GM18868 (cell line): ENCODE data around the gene IL17REL.

Experiments
- ATAC-seq: cut with Tn5 transposase; IDR thresholded peaks from one replicate; pipeline ENCODE4 v1.9.1; 2021; ENCODE audit warnings: mild to moderate bottlenecking, moderate library complexity; ENCODE audit not compliant: unreplicated experiment

Gene IL17REL

DNA sequence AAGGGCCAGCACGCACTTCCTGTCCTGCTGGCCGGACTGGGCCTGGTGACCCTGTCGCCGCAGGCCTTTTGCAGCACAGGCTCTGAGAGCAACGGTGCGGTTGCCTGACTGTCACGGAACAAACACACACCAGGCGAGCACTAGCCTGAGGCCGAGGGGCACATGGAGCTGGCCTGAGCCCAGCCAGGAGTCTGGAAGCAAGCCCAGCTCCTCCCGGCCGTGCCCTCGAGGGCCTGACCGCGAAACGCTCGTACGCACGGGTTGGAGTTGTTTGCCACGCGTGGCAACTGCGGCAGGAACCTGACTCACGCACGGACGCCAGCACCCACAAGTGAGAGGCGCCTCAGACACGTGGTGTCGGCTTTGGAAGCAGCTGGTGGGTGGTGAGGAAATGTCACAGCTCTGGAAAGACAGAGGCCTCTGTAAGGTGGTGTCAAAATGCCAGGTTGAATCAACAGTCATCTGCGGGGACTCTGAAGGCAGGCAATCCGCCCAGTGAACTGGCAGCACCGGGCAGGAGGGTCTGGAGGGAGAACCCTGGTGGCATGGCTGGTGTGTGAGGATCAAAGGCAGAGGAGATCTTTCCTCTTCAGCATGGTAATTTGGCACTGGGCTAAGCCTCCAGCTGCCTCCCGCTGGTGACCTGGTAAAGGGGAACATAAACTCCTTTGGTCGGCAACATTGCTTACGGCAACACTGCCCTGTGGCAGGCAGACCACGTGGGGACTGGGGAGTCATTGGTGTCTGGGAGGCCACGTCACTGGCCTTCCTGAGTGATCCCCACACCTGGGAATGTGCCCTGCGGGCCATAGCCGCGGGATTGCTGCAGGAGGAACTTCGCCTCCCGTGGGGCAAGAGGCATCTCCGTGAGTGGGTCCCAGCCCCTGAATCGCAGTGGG, 15.3 kb upstream of the IL17REL start:
- no peak for ATAC-seq

DNA sequence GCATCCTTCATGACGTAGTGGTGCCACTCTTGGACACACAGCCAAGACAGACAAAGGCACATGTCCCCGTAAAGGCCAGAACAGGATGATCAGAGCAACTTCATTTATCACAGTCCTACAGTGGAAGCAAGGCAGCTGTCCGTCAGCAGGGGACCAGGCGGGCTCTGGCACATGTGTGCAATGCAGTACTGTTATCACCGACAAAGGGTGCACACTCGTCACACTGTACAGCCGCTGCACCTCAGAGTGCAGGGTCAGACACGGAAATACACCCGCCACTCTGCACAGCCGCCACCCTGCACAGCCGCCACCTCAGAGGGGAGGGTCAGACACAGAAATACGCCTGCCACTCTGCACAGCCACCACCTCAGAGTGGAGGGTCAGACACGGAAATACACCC, 13.4 kb upstream of the IL17REL start:
- no peak for ATAC-seq

DNA sequence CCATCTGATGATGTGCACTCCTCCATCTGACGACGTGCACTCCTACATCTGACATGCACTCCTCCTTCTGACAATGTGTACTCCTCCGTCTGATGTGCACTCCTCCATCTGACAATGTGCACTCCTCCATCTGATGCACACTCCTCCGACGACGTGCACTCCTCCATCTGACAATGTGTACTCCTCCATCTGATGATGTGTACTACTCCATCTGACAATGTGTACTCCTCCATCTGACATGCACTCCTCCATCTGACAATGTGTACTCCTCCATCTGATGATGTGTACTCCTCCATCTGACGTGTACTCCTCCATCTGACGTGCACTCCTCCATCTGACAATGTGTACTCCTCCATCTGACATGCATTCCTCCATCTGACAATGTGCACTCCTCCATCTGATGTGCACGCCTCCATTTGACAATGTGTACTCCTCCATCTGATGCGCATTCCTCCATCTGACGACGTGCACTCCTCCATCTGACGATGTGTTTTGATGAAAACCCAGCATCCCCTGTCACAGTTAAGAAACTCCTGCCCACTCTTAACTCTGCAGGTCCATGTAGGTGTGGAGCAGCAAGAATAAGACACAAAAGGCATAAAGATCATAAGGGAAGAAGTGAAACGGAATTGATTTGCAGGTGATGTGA, 9.7 kb upstream of the IL17REL start:
- ATAC-seq: no peak

DNA sequence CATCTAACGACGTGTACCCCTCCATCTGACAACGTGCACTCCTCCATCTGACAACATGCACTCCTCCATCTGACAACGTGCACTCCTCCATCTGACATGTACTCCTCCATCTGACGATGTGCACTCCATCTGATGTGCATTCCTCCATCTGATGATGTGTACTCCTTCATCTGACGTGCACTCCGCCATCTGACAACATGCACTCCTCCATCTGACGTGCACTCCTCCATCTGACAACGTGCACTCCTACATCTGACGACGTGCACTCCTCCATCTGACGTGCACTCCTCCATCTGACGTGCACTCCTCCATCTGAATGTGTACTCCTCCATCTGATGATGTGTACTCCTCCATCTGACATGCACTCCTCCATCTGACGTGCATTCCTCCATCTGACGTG, 8.0 kb upstream of the IL17REL start:
- ATAC-seq: no peak

DNA sequence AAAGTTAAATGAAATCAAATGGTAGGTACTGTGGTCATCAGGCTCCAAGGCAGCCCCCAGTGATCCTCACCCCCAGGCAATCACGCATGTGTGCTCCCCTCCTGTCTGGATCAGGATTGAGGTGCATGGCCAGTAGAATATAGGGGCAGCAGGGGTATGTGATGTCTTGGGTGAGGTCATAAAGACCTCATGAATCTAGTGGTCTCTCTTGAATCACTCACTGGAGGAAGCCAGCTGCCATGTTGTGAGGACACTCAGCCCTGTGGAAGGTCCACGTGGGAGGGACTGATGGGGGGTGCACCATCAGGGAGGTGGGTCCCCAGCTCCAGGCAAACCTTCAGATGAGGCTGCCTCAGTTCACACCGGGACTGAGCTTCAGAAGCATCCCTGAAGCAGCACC, 6.8 kb upstream of the IL17REL start:
- ATAC-seq: no peak

DNA sequence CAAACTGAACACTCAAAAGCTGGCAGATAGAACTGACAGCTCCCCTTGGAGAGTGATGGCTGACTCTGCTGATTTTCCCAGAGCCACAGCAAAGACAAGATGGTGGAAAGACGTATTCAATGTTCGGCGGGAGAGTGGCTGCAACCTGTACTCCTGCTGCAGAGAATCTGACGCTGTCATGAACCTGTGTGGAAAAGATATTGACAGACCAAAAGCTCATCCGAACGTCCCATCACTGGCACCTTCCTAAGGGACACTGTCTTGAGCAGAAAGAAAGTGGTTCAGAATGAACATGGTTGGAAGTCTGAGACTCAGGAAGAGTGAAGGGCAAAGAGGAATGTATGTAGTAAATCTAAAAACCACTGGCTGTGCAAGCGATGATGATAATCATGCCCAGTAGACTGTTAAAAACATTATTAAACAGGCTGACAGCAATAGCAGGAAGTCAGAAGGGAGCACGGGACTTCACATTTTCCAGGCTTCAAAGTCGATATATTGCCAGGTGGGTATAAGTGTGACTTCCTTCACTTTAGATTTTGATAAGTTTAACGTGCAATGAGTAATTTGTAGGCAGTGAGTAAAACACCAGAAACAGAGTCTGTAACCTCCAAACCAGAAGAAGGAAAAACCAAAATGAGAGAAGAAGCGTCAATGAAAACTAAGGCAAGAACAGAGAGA, 6.2 kb upstream of the IL17REL start:
- no peak for ATAC-seq

DNA sequence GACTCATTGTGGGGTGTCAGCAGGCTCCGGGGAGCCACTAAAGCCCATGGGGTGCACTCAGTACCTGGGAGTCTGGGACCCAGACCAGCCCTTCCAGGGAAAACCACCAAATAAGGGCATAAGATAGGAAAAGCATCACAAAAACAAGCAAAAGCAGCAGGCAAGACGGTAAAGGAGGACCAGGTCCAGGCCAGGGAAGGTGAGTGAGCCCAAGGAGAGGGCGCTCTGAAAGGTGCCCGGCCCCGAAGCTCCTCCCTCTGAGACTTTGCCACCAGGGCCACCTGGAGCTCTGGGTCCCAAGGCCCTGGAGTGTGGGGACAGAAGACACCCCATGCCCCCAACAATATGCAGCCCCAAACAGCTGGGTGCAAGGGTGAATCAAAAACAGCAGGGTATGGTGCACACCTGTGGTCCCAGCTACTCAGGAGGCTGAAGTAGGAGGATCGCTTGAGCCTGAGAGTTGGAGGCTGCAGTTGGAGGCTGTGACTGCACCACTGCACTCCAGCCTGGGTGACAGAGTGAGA, 5.2 kb upstream of the IL17REL start:
- ATAC-seq: no peak

DNA sequence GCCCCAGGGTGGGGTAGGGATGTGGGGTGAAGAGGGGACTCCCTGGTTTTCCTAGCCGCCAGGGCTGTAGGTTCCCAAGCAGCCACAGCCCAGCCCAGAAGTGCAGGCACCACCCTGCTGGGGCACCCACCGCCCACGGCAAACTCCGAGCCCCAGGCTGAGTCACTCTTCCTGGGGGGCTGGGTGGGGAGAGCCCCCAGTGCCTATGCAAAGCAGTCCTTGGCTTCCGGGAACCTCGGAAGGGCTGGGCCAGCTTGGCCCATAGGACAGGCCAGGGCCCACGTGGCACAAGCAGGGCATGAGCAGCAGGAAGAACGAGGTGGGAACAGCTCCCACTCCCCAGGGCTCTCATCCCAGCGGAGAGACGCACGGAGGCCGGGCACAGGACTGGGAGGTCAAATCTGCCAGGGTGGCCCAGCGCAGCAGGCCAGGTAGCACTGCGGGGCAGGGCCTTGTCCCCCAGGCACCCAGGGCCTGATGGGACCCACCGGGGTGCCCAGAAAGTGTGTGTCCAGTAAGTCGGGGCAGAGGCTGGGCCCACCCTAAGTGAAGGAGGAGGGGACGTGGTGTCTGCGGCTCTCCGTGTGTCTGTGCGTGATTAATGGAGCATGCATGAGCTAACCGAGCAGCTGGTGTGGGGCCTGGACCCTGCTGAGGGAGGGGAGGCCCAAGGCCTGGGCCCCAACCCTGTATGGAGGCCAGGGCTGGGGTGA, 4.6 kb upstream of the IL17REL start:
- no peak for ATAC-seq

DNA sequence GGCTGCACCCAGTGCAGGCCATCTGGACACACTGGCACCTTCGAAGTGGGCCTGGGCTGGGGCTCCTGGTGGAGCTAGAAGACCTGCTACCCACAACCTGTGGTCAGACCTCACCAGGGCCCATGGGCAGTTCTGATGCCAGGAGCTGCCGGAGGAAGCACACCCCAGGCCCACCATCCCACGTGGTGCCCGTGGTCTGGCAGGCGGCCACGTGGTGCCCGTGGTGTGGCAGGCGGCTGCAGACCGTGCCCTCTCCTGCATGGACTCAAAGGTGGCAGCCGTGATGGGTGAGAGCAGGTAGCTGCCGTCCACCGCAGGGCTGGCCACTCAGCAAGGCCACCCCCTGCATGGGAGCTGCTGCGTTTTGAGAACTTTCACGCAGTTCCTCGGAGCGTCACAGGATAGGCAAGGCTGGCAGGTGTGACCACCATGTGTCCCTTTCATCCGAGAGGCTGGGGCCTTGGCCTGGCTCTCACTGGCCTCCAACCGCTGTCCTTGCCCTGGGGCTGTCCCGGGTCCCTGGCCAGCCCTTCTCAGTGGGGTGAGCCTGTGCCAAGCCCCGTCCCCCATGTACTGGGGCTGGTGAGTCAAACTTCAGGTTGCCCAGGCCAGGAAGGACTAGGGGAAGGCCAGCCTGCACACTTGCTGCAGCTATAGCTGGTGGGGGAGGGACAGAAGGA, 3.9 kb upstream of the IL17REL start:
- no peak for ATAC-seq

DNA sequence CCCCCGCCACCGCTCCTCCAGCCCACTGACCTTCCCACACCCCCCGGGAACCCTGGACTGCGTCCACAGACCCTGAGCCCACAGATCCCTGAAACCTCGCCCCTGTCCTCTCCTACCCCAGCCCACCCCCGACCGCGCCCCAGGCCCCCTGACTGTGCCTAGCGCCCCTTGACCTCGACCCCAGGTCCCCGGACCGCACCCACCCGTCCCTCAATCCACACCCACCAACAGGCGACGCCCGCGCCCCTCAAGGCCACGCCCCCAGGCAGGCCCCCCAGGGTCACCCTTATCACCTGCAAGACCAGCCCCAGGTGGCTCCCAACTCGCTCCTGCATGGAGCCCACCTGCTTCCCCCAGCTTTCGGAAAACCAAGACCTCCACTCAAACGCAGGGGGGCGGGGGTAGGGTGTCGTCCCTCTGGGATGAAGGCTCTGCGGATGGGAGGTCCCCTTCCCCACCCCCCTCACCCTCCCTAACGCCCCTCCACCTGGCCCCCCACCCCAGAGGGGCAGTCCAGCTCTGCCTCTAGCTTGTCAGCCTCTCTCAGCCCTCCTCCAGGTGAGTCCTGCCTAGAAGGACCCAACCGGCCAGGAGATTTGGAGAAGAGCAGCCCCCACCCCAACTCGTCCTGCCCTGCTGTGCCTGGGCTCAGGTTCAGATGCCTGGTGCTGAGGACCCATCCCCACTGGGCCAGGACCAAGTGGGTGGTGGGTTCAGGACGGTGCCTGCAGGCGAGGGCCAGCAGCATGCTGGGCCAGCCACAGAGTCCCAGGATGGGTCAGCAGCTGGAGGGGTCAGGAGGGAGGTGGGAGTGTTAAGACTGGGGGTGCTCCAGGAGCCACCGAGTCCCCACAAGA, 3.1 kb upstream of the IL17REL start:
- no peak for ATAC-seq

DNA sequence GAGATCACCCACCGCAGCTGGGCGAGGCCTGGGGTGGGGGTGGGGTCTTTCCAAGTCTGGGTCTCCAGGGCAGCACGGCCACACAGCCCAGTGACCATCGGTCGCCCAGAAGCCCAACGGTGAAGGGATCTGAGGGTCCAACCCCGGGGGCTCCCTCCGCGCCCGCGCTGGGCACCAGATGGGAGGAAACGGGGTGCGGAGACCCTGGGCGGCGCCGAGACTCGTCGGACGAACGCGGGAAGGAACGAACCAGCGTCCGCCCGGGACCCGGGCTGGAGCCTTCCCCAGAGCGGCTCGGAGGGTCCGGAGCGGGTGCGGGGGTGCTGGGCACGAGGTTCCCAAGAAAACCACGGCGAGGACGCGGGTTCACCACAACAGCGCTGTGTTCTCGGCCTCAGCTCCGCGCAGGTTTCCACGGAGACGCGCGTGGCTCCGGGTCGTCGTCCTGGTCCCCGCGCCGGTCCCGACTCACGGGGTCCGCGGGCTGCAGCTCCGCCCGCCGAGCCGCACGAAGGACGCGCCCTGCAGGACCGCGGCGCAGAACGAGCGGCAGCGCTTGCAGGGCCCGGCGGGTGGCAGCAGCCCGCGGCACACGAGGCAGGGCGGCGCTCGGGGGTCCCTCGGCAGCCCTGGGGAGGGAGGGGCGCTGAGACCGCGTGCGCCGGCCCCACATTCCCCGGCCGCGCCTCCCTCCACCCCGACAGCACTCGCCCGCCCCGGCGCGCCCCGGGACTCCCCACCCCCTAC, 2.3 kb upstream of the IL17REL start:
- ATAC-seq: no peak

DNA sequence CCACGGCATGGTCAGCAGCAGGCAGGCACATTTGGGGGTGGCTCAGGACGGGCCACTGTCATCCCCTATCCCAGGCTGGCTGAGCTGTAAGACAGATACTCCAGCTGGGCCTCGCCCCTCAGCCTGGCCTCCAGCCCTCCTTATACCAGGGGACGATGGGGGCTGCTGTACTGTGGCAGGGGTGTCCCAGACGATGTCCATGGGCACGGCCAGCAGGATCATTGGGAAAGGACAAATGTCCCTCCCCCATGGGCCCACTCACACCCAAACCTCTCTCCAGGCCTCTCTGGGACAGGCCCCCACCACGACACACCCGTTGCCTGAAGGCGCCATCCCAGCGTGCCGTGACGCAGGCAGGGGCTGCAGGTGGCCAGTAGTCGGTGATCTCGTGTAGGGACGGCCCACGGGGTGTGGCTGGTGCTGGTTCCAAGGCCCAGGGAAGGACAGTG, 1.5 kb upstream of the IL17REL start:
- ATAC-seq: no peak

DNA sequence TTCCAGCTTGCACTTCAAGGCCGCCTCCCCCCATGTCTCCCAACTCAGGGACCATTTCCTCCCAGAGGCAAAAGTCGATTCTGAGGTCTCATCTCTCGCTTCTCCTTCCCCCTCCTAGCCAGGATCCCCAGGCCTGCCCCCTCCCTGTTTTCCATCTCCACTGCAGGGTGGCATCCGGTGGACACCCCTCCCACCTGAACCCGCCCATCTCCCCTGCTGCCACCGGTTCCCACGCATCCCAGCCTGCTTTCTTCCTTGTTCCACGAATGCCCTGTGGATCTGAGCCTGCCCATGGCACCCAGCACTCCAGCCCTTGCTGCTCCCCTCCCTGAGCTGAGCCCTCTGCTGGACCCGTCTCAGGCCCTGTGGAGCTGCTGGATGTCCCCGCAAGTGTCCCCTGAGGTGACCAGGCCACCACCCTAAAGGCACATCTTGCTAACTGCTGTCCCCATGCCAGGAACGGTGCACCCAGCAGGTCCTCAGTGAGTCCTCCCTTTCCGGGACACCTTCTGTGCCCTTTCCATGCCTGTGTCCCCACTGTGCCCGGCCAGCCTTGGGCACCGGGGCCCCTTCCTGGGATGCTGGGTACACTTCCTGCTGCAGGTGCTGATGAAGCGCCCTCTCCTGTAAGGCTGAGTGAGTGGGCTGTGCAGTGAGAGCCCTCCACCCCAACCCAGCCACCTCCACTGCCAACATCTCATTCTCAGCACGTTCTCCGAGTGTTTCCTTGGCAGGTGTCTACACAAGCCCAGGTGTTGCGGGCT, 936 bp downstream of the IL17REL start:
- no peak for ATAC-seq

DNA sequence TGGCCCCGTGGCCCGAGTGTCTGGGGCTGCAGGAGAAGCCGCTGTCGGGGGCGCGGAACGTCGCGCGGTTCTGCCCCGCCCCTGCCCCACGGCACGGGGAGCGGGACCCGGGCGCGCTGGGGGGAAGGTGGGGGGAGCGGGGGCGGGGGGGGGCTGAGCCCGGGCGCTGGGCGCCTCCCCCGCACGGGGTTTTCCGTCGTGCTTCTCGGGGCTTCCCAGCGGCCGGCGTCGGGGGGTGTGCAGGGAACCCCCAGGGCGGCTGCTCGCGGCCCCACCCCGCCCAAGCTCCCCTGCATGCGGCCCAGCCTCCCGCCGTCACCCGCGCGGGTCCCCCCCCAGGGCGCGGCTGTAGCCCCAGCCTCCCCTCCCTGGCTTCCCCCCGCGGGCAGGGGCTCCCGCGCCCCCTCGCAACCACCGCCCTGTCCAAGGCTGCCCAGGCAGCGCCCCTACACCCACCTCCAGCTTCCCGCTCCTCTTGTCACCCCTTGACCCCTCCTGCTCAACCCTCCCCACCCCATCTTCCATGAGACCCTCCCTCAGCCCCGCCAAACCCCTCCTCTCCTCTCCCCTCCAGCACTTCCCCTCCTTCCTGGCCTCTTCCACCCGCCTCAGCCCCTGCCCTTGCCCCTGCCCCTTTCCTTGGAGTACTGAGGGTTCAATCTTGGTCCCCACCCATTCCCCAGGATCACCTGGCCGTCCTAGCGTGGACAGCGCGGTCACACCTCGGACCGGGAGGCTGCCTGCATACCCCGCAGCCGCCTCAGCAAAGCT, 1.7 kb downstream of the IL17REL start:
- ATAC-seq: peak; percentile 34

DNA sequence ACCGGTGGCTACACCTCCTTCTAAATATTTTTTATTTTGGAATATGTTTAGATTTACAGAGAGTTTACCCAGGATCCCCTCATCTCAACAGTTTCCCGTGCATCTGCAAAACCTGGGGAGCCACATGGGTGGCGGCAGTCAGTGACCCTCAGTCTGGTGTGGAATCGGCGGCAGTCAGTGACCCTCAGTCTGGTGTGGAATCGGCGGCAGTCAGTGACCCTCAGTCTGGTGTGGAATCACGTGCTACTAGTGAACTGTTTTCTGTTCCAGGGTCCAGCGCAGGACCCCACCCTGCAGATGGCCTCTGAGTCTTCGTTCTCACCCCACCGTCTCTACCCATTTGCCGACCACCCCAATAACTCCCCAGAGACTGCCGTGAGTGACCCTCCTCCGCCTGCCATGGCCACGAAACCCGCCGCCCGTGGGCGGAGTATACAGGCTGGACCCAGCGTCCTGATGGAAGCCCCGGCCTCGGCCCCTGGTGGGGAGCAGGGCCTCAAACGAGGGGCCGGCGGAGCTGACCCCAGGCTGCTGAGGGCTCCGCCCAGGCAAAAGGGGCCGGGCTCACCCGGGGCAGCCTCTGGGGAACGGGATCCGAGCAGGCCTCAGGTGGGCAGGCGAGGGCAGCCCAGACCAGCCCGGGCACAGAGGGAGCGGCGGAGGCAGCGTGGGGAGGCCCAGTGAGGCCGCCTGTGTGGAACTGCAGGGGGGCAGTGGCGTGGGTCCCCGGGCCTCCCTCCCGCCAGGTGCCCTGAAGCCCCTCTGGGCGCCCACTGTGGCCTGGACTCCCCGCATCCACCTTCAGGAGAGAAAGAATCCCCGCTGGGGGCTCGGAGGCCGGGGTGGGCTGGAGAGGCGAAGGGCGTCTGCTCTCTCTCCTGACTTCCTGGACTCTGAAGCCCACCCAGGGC, 2.5 kb downstream of the IL17REL start:
- peak; percentile 8 for ATAC-seq

DNA sequence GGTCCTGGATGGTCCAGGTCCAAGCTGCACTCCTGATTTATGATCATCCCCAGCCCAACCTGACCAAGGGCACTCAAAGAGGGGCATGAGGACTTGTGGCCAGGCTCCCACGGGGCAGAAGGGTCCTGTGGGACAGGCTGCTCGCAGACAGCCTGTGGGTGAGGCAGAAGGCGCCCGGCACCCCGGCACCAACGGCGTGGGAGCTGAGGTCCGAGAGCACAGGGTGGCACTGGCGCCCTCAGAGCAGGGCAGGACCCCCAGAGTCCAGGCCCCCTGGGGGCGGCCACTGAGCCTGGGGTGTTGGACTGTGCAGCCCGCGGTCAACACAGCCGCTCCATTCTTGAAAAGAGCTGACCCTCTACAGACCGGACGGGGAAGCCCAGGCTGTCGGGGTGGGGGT, 3.3 kb downstream of the IL17REL start:
- no peak for ATAC-seq
